ENCODE results near the gene PHC2. TPM values are rescaled to one million over a fixed set of nuclear protein-coding genes. Genes with fewer than 3 reads are reported as not detected.

Gene PHC2
- total RNA-seq, 2 experiments from 2014 or later = 34.0 to 35.0 TPM

DNA sequence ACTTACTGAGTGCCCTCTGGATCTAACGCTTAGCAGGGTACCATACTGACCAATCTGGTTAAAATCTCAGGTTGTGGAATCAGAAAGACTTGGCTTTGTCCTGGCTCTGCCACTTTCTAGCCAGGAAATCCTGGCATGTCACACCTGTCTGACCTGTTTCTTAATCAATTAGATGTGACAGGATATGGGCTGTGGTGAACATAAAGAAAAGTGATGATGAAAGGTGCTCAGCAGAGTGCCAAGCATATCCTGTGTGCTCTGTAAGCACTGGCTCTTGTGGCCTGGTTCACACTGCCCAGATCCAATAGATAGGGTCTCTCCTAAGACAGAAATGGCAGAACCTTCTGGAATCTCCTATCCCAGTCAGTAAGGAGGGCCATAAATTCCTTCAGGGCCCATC, 53.9 kb downstream of the PHC2 start:
- Histone ChIP-seq H3K4me3 (ENCODE audit: low read depth, low read length, poor library complexity, severe bottlenecking) (no peak overlapping the region), H3K79me2 (ENCODE audit: insufficient read depth, low read depth, low read length) (no peaks in the 10 kb centered on the region), H3K4me2 (ENCODE audit: low read length) (no peak overlapping the region), H3K9me3 (ENCODE audit: low read length) (no peaks in the 10 kb centered on the region), H3K9me2 (ENCODE audit: insufficient read depth, low read length) (no peaks in the 10 kb centered on the region), H3K27ac (ENCODE audit: low read depth, low read length, poor library complexity, severe bottlenecking) (no peak overlapping the region), H3K36me3 (ENCODE audit: insufficient read depth, low read length) (no peaks in the 10 kb centered on the region), H2AFZ (ENCODE audit: low read length) (no peak overlapping the region), H4K20me1 (ENCODE audit: insufficient read depth, low read length) (no peaks in the 10 kb centered on the region), H3K4me1 (ENCODE audit: insufficient read depth, low read length, poor library complexity, severe bottlenecking) (no peaks in the 10 kb centered on the region)
- intact Hi-C loops (cut with micrococcal nuclease; ENCODE audit: unreplicated experiment) = no loop called here
- ChIA-PET POLR2A (no interaction called here), CTCF (ENCODE audit: unreplicated experiment) (no interaction called here)
- no TSS peak for BruUV-seq (replicated peaks)
- TF ChIP-seq EZH2phosphoT487 (IDR thresholded peaks at IDR 0.05; ENCODE audit: borderline replicate concordance, low read depth, low read length) = no peak
- TF ChIP-seq, protein P1, sequence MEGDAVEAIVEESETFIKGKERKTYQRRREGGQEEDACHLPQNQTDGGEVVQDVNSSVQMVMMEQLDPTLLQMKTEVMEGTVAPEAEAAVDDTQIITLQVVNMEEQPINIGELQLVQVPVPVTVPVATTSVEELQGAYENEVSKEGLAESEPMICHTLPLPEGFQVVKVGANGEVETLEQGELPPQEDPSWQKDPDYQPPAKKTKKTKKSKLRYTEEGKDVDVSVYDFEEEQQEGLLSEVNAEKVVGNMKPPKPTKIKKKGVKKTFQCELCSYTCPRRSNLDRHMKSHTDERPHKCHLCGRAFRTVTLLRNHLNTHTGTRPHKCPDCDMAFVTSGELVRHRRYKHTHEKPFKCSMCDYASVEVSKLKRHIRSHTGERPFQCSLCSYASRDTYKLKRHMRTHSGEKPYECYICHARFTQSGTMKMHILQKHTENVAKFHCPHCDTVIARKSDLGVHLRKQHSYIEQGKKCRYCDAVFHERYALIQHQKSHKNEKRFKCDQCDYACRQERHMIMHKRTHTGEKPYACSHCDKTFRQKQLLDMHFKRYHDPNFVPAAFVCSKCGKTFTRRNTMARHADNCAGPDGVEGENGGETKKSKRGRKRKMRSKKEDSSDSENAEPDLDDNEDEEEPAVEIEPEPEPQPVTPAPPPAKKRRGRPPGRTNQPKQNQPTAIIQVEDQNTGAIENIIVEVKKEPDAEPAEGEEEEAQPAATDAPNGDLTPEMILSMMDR (conservative IDR thresholded peaks at IDR 0.05; ENCODE audit: low read length) = no peak
- DNase-seq (ENCODE audit: low spot score) = no peak

- no peaks in the 10 kb centered on the region for H3K9me2 ChIP-seq (ENCODE audit: insufficient read depth, low read length)
- ChIA-PET CTCF (ENCODE audit: unreplicated experiment) (no interaction called here), POLR2A (no interaction called here)
- H3K79me2 ChIP-seq (ENCODE audit: insufficient read depth, low read depth, low read length) = no peaks in the 10 kb centered on the region
- BruUV-seq (replicated peaks) = no TSS peak
- H4K20me1 ChIP-seq (ENCODE audit: insufficient read depth, low read length) = no peaks in the 10 kb centered on the region
- intact Hi-C loops (cut with micrococcal nuclease; ENCODE audit: unreplicated experiment) = no loop called here
- H3K4me1 ChIP-seq (ENCODE audit: insufficient read depth, low read length, poor library complexity, severe bottlenecking) = no peaks in the 10 kb centered on the region
- H3K4me3 ChIP-seq (ENCODE audit: low read depth, low read length, poor library complexity, severe bottlenecking) = no peak overlapping the region
- H2AFZ ChIP-seq (ENCODE audit: low read length) = no peak overlapping the region
- no peak for DNase-seq (ENCODE audit: low spot score)
- H3K27ac ChIP-seq (ENCODE audit: low read depth, low read length, poor library complexity, severe bottlenecking) = no peak overlapping the region
- TF ChIP-seq, protein P1 (conservative IDR thresholded peaks at IDR 0.05; ENCODE audit: low read length) = no peak
- TF ChIP-seq EZH2phosphoT487 (IDR thresholded peaks at IDR 0.05; ENCODE audit: borderline replicate concordance, low read depth, low read length) = no peak
- H3K36me3 ChIP-seq (ENCODE audit: insufficient read depth, low read length) = no peaks in the 10 kb centered on the region
- no peaks in the 10 kb centered on the region for H3K9me3 ChIP-seq (ENCODE audit: low read length)
- H3K4me2 ChIP-seq (ENCODE audit: low read length) = no peak overlapping the region
These were observed 55.6 kb downstream of the PHC2 start for GRCh38 chr1:33375316-33375715.

DNA sequence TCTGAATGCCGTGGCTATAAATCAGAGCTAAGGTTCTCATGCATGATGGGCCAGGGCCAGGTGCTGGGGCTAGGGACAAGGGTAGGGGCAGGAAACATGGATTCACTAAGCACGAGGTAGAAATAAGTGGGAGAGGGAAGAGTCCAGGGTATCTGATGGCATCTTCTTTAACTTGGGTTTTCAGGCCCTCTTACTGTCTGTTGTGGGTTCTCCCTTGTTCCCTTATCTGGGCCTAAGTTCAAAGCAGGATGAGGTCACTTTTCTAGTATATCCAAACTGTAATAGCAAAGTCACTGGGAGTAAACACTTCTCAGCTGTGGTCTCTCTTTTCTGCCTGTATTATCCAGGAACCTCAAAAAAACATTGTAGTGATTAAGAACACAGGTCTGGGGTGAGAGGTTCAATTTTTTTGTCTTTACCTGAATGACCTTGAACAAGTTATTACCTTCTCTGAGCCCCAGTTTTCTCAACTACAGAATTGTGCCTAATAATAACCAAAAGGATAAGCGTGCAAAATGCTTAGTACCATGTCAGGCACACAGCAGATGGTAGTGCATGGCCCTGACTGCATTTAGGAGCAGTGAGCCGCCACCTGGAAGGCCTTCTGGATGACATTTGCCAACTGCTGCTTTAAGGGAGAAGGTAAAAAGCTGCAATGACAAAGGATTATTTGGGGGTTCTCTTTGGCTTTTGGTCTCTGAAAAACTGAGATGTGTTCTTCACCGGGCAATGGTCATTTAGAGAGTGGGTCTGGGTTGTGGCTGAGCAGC, 56.4 kb downstream of the PHC2 start:
- no peaks in the 10 kb centered on the region for H3K9me2 ChIP-seq (ENCODE audit: insufficient read depth, low read length)
- no peak for DNase-seq (ENCODE audit: low spot score)
- no peaks in the 10 kb centered on the region for H3K36me3 ChIP-seq (ENCODE audit: insufficient read depth, low read length)
- ChIA-PET CTCF (ENCODE audit: unreplicated experiment) (no interaction called here), POLR2A (no interaction called here)
- no peak overlapping the region for H2AFZ ChIP-seq (ENCODE audit: low read length)
- no peak overlapping the region for H3K4me2 ChIP-seq (ENCODE audit: low read length)
- no peak overlapping the region for H3K4me3 ChIP-seq (ENCODE audit: low read depth, low read length, poor library complexity, severe bottlenecking)
- TF ChIP-seq, protein P1 (conservative IDR thresholded peaks at IDR 0.05; ENCODE audit: low read length) = no peak
- TF ChIP-seq EZH2phosphoT487 (IDR thresholded peaks at IDR 0.05; ENCODE audit: borderline replicate concordance, low read depth, low read length) = no peak
- no peaks in the 10 kb centered on the region for H3K79me2 ChIP-seq (ENCODE audit: insufficient read depth, low read depth, low read length)
- H3K4me1 ChIP-seq (ENCODE audit: insufficient read depth, low read length, poor library complexity, severe bottlenecking) = no peaks in the 10 kb centered on the region
- no peaks in the 10 kb centered on the region for H3K9me3 ChIP-seq (ENCODE audit: low read length)
- intact Hi-C loops (cut with micrococcal nuclease; ENCODE audit: unreplicated experiment) = no loop called here
- no TSS peak for BruUV-seq (replicated peaks)
- no peaks in the 10 kb centered on the region for H4K20me1 ChIP-seq (ENCODE audit: insufficient read depth, low read length)
- no peak overlapping the region for H3K27ac ChIP-seq (ENCODE audit: low read depth, low read length, poor library complexity, severe bottlenecking)

All from OCI-LY7 (cell line).